ENCODE results near the gene IGLL5. TPM values are rescaled to one million over a fixed set of nuclear protein-coding genes. Genes with fewer than 3 reads are reported as not detected.

IGLL5 gene
- total RNA-seq, 1 donor from 2014 or later = not detected

- no peak for TF ChIP-seq CTCF (IDR thresholded peaks at IDR 0.05)
- no peaks in the 10 kb centered on the region for H3K9me3 Mint-ChIP-seq (ENCODE audit: unreplicated experiment)
Measured at GRCh38 chr22:22916952-22917290, 29.3 kb downstream of the IGLL5 start.

GRCh38 chr22:22917377-22917776, 29.8 kb downstream of the IGLL5 start:
- Mint-ChIP-seq H3K27me3 (ENCODE audit: unreplicated experiment) (peaks cover 3% of the 10 kb centered on the region), H3K4me3 (ENCODE audit: unreplicated experiment) (no peak overlapping the region), H3K9me3 (ENCODE audit: unreplicated experiment) (no peaks in the 10 kb centered on the region), H3K27ac (ENCODE audit: unreplicated experiment) (no peak overlapping the region), H3K36me3 (ENCODE audit: unreplicated experiment) (no peaks in the 10 kb centered on the region), H3K4me1 (ENCODE audit: unreplicated experiment) (no peaks in the 10 kb centered on the region)
- no peak for TF ChIP-seq CTCF (IDR thresholded peaks at IDR 0.05)
- DNase-seq (ENCODE audit: extremely low spot score, unreplicated experiment) = no peak

More at GRCh38 chr22:22916952-22917290, 29.3 kb downstream of the IGLL5 start:
- DNase-seq (ENCODE audit: extremely low spot score, unreplicated experiment) = no peak
- Mint-ChIP-seq H3K36me3 (ENCODE audit: unreplicated experiment) (no peaks in the 10 kb centered on the region), H3K27me3 (ENCODE audit: unreplicated experiment) (peaks cover 3% of the 10 kb centered on the region), H3K4me1 (ENCODE audit: unreplicated experiment) (no peaks in the 10 kb centered on the region), H3K27ac (ENCODE audit: unreplicated experiment) (no peak overlapping the region), H3K4me3 (ENCODE audit: unreplicated experiment) (no peak overlapping the region)

GRCh38 chr22:22918297-22918965, 30.8 kb downstream of the IGLL5 start:
- no peaks in the 10 kb centered on the region for H3K4me1 Mint-ChIP-seq (ENCODE audit: unreplicated experiment)
- no peaks in the 10 kb centered on the region for H3K9me3 Mint-ChIP-seq (ENCODE audit: unreplicated experiment)
- no peak overlapping the region for H3K27ac Mint-ChIP-seq (ENCODE audit: unreplicated experiment)
- H3K27me3 Mint-ChIP-seq (ENCODE audit: unreplicated experiment) = peaks cover 3% of the 10 kb centered on the region
- no peak for TF ChIP-seq CTCF (IDR thresholded peaks at IDR 0.05)
- no peak overlapping the region for H3K4me3 Mint-ChIP-seq (ENCODE audit: unreplicated experiment)
- no peak for DNase-seq (ENCODE audit: extremely low spot score, unreplicated experiment)
- no peaks in the 10 kb centered on the region for H3K36me3 Mint-ChIP-seq (ENCODE audit: unreplicated experiment)

- Mint-ChIP-seq H3K4me3 (ENCODE audit: unreplicated experiment) (no peak overlapping the region), H3K36me3 (ENCODE audit: unreplicated experiment) (no peaks in the 10 kb centered on the region), H3K4me1 (ENCODE audit: unreplicated experiment) (no peaks in the 10 kb centered on the region), H3K27me3 (ENCODE audit: unreplicated experiment) (peaks cover 3% of the 10 kb centered on the region), H3K27ac (ENCODE audit: unreplicated experiment) (no peak overlapping the region), H3K9me3 (ENCODE audit: unreplicated experiment) (no peaks in the 10 kb centered on the region)
- DNase-seq (ENCODE audit: extremely low spot score, unreplicated experiment) = no peak
- TF ChIP-seq CTCF (IDR thresholded peaks at IDR 0.05) = no peak
Measured at GRCh38 chr22:22919041-22919440, 31.4 kb downstream of the IGLL5 start.

- H3K27me3 Mint-ChIP-seq (ENCODE audit: unreplicated experiment) = peaks cover 3% of the 10 kb centered on the region
- no peak overlapping the region for H3K4me3 Mint-ChIP-seq (ENCODE audit: unreplicated experiment)
- no peaks in the 10 kb centered on the region for H3K36me3 Mint-ChIP-seq (ENCODE audit: unreplicated experiment)
- no peak for TF ChIP-seq CTCF (IDR thresholded peaks at IDR 0.05)
- DNase-seq (ENCODE audit: extremely low spot score, unreplicated experiment) = no peak
- H3K4me1 Mint-ChIP-seq (ENCODE audit: unreplicated experiment) = no peaks in the 10 kb centered on the region
- no peak overlapping the region for H3K27ac Mint-ChIP-seq (ENCODE audit: unreplicated experiment)
- H3K9me3 Mint-ChIP-seq (ENCODE audit: unreplicated experiment) = no peaks in the 10 kb centered on the region
Measured at GRCh38 chr22:22920104-22920654, 32.6 kb downstream of the IGLL5 start.

Measured in osteocyte (in vitro differentiated cells).